DND-41 (cell line): ENCODE results near the gene PHYHD1.
"Not testable (repeated sequence)": the region's sequence is repeated elsewhere in the genome, so short reads cannot be mapped to it uniquely, and the experiment has no call there.

Source experiments
- ATAC-seq: fragments of 200-7000 bp; cut with Tn5 transposase; 3 replicates; pipeline ENCODE4 v1.9.1; 2021; ENCODE audit warnings: low read depth; ENCODE audit not compliant: insufficient read depth
- DNase-seq: peaks from one replicate; pipeline ENCODE4 v3.0.0-alpha.2; 2020
- H2AFZ ChIP-seq: 2 replicates; pipeline ENCODE4 v1.6.0; 2012; ENCODE audit warnings: low read depth, low read length
- H3K27ac ChIP-seq: 2 replicates; pipeline ENCODE4 v1.5.1; 2012; ENCODE audit warnings: low read length, inconsistent platforms
- H3K27me3 ChIP-seq: fragments of 200-600 bp; sonication (generic); 2 replicates; pipeline ENCODE4 v1.6.0; 2012; ENCODE audit warnings: low read length, mild to moderate bottlenecking, inconsistent platforms; ENCODE audit not compliant: insufficient read depth, poor library complexity
- H3K36me3 ChIP-seq: 2 replicates; pipeline ENCODE4 v1.5.1; 2012; ENCODE audit warnings: low read length, inconsistent platforms; ENCODE audit not compliant: insufficient read depth
- H3K4me1 ChIP-seq: 2 replicates; pipeline ENCODE4 v1.5.1; 2012; ENCODE audit warnings: mild to moderate bottlenecking, low read length; ENCODE audit not compliant: insufficient read depth
- H3K4me2 ChIP-seq: 2 replicates; pipeline ENCODE4 v1.6.0; 2012; ENCODE audit warnings: mild to moderate bottlenecking, moderate library complexity, low read length, inconsistent platforms; ENCODE audit not compliant: insufficient read depth
- H3K4me3 ChIP-seq, 2 experiments: fragments of 200-600 bp in 1 of 2; shearing (Covaris generic) in 1 of 2; 2 replicates each; pipeline ENCODE4 v1.5.1; 2012 to 2016; ENCODE audit warnings: inconsistent platforms in 2 of 2, low read length in 2 of 2, mild to moderate bottlenecking in 2 of 2, low read depth in 1 of 2, moderate library complexity in 1 of 2
- H3K79me2 ChIP-seq: 2 replicates; pipeline ENCODE4 v1.6.0; 2012; ENCODE audit warnings: low read length, inconsistent platforms; ENCODE audit not compliant: insufficient read depth
- H3K9ac ChIP-seq: 2 replicates; pipeline ENCODE4 v1.6.0; 2012; ENCODE audit warnings: low read depth, mild to moderate bottlenecking, inconsistent platforms, low read length, moderate library complexity
- H3K9me3 ChIP-seq: 2 replicates; pipeline ENCODE4 v1.5.1; 2012; ENCODE audit warnings: low read length, moderate library complexity, mild to moderate bottlenecking, inconsistent platforms; ENCODE audit not compliant: insufficient read depth, severe bottlenecking
- H4K20me1 ChIP-seq: 2 replicates; pipeline ENCODE4 v1.6.0; 2012; ENCODE audit warnings: low read length; ENCODE audit not compliant: insufficient read depth
- CTCF ChIP-seq: IDR thresholded peaks from 2 replicates; pipeline ENCODE4 v1.5.1; 2012; ENCODE audit warnings: borderline replicate concordance, low read length, moderate library complexity, mild to moderate bottlenecking; ENCODE audit not compliant: poor library complexity, severe bottlenecking; ENCODE audit errors: extremely low read depth
- EZH2 ChIP-seq: IDR thresholded peaks from 3 replicates; pipeline ENCODE4 v1.6.1; 2012; ENCODE audit warnings: borderline replicate concordance, low read depth, mild to moderate bottlenecking, moderate library complexity, low read length, inconsistent platforms; ENCODE audit not compliant: severe bottlenecking

PHYHD1 gene

GRCh38 chr9:128940271-128940921 is 19.6 kb downstream of the PHYHD1 start:
- no peak overlapping the region for H2AFZ ChIP-seq
- H3K36me3 ChIP-seq = no peaks in the 10 kb centered on the region
- H4K20me1 ChIP-seq = no peaks in the 10 kb centered on the region
- H3K79me2 ChIP-seq = no peaks in the 10 kb centered on the region
- H3K9me3 ChIP-seq = no peaks in the 10 kb centered on the region
- DNase-seq = no peak
- no peak overlapping the region for H3K27ac ChIP-seq
- H3K9ac ChIP-seq = no peak overlapping the region
- ATAC-seq = no peak
- H3K27me3 ChIP-seq = no peaks in the 10 kb centered on the region
- no peak overlapping the region for H3K4me3 ChIP-seq
- H3K4me1 ChIP-seq = no peaks in the 10 kb centered on the region
- no peak overlapping the region for H3K4me2 ChIP-seq
- TF ChIP-seq CTCF = no peak
- TF ChIP-seq EZH2 = no peak

GRCh38 chr9:128940946-128941755 is 20.4 kb downstream of the PHYHD1 start:
- ATAC-seq = no peak
- no peaks in the 10 kb centered on the region for H3K9me3 ChIP-seq
- H3K4me2 ChIP-seq = no peak overlapping the region
- no peaks in the 10 kb centered on the region for H4K20me1 ChIP-seq
- H3K4me1 ChIP-seq = peaks cover 5% of the 10 kb centered on the region
- H3K4me3 ChIP-seq = no peak overlapping the region
- no peak for DNase-seq
- no peak overlapping the region for H3K27ac ChIP-seq
- no peaks in the 10 kb centered on the region for H3K36me3 ChIP-seq
- no peak overlapping the region for H2AFZ ChIP-seq
- peaks cover 3% of the 10 kb centered on the region for H3K79me2 ChIP-seq
- no peak overlapping the region for H3K9ac ChIP-seq
- H3K27me3 ChIP-seq = no peaks in the 10 kb centered on the region
- TF ChIP-seq EZH2 (no peak), CTCF (no peak)

- no peak for ATAC-seq
- no peaks in the 10 kb centered on the region; the same call in 1 of the 2 replicates for H3K36me3 ChIP-seq
These were observed 23.2 kb downstream of the PHYHD1 start for GRCh38 chr9:128943832-128944620.

GRCh38 chr9:128944966-128945365 is 24.2 kb downstream of the PHYHD1 start:
- not testable (repeated sequence) for H3K9ac ChIP-seq, H3K9me3 ChIP-seq, H2AFZ ChIP-seq, H3K27me3 ChIP-seq, H3K36me3 ChIP-seq, DNase-seq, H3K4me2 ChIP-seq, H3K27ac ChIP-seq, H3K4me3 ChIP-seq, ATAC-seq, H4K20me1 ChIP-seq
- Histone ChIP-seq H3K79me2 (peaks cover 35% of the 10 kb centered on the region), H3K4me1 (peaks cover 31% of the 10 kb centered on the region)

More at GRCh38 chr9:128943832-128944620, 23.2 kb downstream of the PHYHD1 start:
- DNase-seq = no peak
- H3K4me2 ChIP-seq = no peak overlapping the region
- TF ChIP-seq CTCF = no peak
- TF ChIP-seq EZH2 = no peak
- no peak overlapping the region for H2AFZ ChIP-seq
- H3K27me3 ChIP-seq = no peaks in the 10 kb centered on the region
- no peaks in the 10 kb centered on the region for H4K20me1 ChIP-seq
- H3K9ac ChIP-seq = no peak overlapping the region
- peaks cover 22% of the 10 kb centered on the region for H3K4me1 ChIP-seq
- H3K9me3 ChIP-seq = no peaks in the 10 kb centered on the region
- H3K27ac ChIP-seq = no peak overlapping the region
- no peak overlapping the region for H3K4me3 ChIP-seq
- H3K79me2 ChIP-seq = peaks cover 26% of the 10 kb centered on the region
